Thyroid gland (tissue), 4 donors: Measurements from ENCODE around the gene CFAP299.

ENCODE experiments used
- CTCF ChIP-seq, 6 experiments: fragments of 200-600 bp in 3 of 6; fragments of 450-650 bp in 3 of 6; sonication (generic) in 3 of 6; IDR thresholded peaks; one replicate each; pipeline ENCODE4 v1.5.1; 2016 to 2019; ENCODE audit warnings: antibody characterized with exemption in 6 of 6, mild to moderate bottlenecking in 2 of 6, inconsistent platforms in 1 of 6, moderate library complexity in 1 of 6
- POLR2A ChIP-seq, 2 donors: fragments of 450-650 bp; IDR thresholded peaks; one replicate each; pipeline ENCODE4 v1.6.1; 2017; ENCODE audit warnings: antibody characterized with exemption in 2 of 2, mild to moderate bottlenecking in 2 of 2, moderate library complexity in 1 of 2

GRCh38 chr4:80471756-80472155, 136.2 kb downstream of the CFAP299 start:
- TF ChIP-seq CTCF (IDR thresholded peaks at IDR 0.05) (no peak), POLR2A (IDR thresholded peaks at IDR 0.05) (no peak)
